HepG2 (cell line): ENCODE measurements around the gene NLGN2. TPM values are rescaled to one million over a fixed set of nuclear protein-coding genes. Genes with fewer than 3 reads are reported as not detected.

Source experiments
- SRY ChIP-seq: sonication (generic); formaldehyde crosslinking; IDR thresholded peaks from 2 replicates; pipeline ENCODE4 v1.8.0; 2022; ENCODE audit warnings: mild to moderate bottlenecking, missing genetic modification reagents
- ZNF225 ChIP-seq: sonication (generic); formaldehyde crosslinking; IDR thresholded peaks from 2 replicates; pipeline ENCODE4 v1.4.0; 2020; ENCODE audit warnings: mild to moderate bottlenecking, missing genetic modification reagents
- polyA plus RNA-seq, 8 experiments: library from polyadenylated mRNA; depleted of rRNA in 3 of 8; stranded (reverse) in 7 of 8; unstranded in 1 of 8; fragments of >200 nt; fragmentation: Illumina TruSeq in 4 of 8; extraction: Trizol in 4 of 8; gene quantifications; 2 replicates each; pipeline versions ENCODE4 v1.2.1 to v1.2.3, GENCODE V29; 2011 to 2016; ENCODE audit warnings: low read depth in 4 of 8, missing spikeins in 1 of 8, mixed read lengths in 1 of 8; ENCODE audit not compliant: insufficient read depth in 1 of 8
- total RNA-seq, 5 experiments: library from RNA; depleted of rRNA; stranded (reverse); fragments of >200 nt; fragmentation: Illumina TruSeq; extraction: Trizol; gene quantifications; 2 replicates each; pipeline ENCODE4 v1.2.3, GENCODE V29; 2016; ENCODE audit warnings: low read depth in 1 of 5
- TF ChIP-seq, protein P1 (sequence below): sonication (generic); formaldehyde crosslinking; IDR thresholded peaks from one replicate; pipeline ENCODE4 v1.5.1; 2020; ENCODE audit warnings: mild to moderate bottlenecking, missing genetic modification reagents; ENCODE audit errors: not compliant biosample characterization

NLGN2 gene
- total and polyA plus RNA-seq, 2 of the 13 experiments (the other 11 are each of a cell fraction or from before 2014, with no cell fraction given), result 1.9 to 11.0 TPM

- TF ChIP-seq, protein P1, sequence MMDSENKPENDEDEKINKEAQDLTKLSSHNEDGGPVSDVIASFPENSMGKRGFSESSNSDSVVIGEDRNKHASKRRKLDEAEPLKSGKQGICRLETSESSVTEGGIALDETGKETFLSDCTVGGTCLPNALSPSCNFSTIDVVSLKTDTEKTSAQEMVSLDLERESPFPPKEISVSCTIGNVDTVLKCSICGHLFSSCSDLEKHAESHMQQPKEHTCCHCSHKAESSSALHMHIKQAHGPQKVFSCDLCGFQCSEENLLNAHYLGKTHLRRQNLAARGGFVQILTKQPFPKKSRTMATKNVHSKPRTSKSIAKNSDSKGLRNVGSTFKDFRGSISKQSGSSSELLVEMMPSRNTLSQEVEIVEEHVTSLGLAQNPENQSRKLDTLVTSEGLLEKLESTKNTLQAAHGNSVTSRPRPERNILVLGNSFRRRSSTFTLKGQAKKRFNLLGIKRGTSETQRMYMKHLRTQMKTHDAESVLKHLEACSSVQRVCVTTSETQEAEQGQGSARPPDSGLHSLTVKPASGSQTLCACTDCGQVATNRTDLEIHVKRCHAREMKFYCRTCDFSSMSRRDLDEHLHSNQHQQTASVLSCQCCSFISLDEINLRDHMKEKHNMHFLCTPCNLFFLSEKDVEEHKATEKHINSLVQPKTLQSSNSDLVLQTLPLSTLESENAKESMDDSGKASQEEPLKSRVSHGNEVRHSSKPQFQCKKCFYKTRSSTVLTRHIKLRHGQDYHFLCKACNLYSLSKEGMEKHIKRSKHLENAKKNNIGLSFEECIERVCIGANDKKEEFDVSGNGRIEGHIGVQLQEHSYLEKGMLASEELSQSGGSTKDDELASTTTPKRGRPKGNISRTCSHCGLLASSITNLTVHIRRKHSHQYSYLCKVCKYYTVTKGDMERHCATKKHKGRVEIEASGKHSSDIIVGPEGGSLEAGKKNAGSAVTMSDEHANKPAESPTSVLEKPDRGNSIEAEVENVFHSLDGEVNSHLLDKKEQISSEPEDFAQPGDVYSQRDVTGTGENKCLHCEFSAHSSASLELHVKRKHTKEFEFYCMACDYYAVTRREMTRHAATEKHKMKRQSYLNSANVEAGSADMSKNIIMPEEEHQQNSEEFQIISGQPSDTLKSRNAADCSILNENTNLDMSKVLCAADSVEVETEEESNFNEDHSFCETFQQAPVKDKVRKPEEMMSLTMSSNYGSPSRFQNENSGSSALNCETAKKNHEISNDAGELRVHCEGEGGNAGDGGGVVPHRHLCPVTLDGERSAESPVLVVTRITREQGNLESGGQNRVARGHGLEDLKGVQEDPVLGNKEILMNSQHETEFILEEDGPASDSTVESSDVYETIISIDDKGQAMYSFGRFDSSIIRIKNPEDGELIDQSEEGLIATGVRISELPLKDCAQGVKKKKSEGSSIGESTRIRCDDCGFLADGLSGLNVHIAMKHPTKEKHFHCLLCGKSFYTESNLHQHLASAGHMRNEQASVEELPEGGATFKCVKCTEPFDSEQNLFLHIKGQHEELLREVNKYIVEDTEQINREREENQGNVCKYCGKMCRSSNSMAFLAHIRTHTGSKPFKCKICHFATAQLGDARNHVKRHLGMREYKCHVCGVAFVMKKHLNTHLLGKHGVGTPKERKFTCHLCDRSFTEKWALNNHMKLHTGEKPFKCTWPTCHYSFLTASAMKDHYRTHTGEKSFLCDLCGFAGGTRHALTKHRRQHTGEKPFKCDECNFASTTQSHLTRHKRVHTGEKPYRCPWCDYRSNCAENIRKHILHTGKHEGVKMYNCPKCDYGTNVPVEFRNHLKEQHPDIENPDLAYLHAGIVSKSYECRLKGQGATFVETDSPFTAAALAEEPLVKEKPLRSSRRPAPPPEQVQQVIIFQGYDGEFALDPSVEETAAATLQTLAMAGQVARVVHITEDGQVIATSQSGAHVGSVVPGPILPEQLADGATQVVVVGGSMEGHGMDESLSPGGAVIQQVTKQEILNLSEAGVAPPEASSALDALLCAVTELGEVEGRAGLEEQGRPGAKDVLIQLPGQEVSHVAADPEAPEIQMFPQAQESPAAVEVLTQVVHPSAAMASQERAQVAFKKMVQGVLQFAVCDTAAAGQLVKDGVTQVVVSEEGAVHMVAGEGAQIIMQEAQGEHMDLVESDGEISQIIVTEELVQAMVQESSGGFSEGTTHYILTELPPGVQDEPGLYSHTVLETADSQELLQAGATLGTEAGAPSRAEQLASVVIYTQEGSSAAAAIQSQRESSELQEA (CRISPR knock-in tag), result no peak
- TF ChIP-seq ZNF225, result no peak
- no peak for TF ChIP-seq SRY
- TF ChIP-seq, all 625 proteins: peak for 0
Observed at GRCh38 chr17:7389924-7390910, 17.4 kb upstream of the NLGN2 start (continued).
